Middle frontal gyrus (tissue), 1 donor: ENCODE measurements around the gene HDAC4.

ENCODE experiments used
- DNase-seq: peaks from one replicate; pipeline ENCODE4 v3.0.0-alpha.2; 2015; ENCODE audit warnings: low spot score; ENCODE audit errors: extremely low spot score

HDAC4 gene

DNA sequence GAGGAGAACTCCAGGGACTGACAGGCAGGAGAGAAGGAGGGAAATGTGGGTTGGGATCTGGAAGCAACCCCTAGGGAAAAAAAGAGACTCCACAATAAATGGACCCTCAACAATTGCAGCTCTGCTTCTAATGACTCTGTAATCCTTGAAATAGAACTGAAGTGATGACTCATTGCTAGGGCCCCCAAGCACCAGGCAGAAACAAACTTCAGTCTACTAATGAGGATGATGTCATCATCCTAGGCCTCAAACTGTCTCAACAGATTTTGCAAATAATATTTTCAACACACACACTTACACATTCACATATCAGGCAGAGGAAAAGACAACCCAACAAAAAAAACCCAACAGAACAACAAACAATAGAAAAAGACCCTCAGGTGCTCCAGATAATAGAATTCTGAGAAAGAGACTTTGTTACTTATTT, 143.3 kb downstream of the HDAC4 start:
- DNase-seq = no peak

- no peak for DNase-seq
Observed at GRCh38 chr2:239256350-239256743, 144.5 kb downstream of the HDAC4 start.

GRCh38 chr2:239255628-239256349, 145.0 kb downstream of the HDAC4 start:
- DNase-seq = no peak

DNA sequence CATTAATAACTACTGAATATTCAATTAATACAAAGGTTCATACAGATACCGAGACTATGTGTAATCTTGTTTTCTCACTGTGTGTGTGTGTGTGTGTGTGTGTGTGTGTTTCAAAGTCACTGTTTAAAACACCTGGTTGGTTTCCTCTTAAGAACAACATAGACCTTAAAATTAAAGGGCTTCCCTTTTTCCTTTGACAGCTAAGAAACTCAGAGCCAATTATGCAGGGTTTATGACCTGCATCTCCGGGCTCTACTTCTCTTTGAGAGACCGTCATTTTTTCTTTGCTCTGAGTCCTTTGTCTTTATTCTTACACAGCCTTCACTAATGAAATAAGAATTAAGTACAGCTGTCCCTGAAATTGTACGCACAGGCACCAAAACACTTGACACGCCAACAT, 145.6 kb downstream of the HDAC4 start:
- no peak for DNase-seq

GRCh38 chr2:239253701-239254436, 147.0 kb downstream of the HDAC4 start:
- no peak for DNase-seq

- DNase-seq = no peak
Observed at GRCh38 chr2:239253264-239253663, 147.6 kb downstream of the HDAC4 start.

GRCh38 chr2:239252801-239253200, 148.0 kb downstream of the HDAC4 start:
- DNase-seq = no peak

DNA sequence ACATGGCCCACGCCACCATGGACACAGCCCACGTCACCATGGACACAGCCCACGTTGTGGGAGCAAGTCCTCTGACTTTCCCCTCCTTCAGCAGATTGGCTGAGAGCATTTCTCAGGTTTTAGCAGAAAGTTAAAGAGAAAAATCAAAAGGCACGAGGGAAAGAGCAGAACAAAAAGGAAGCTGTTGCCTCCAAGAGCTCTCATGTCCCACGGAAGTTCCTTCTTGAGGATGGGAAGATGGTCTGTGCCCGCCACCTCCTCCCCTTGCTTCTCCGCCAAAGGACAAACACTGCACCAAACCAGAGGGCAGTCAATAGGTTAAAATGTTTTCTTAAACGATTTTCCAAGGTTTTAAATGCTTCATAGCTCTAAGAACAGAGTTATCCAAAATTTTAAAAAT, 148.4 kb downstream of the HDAC4 start:
- no peak for DNase-seq

DNA sequence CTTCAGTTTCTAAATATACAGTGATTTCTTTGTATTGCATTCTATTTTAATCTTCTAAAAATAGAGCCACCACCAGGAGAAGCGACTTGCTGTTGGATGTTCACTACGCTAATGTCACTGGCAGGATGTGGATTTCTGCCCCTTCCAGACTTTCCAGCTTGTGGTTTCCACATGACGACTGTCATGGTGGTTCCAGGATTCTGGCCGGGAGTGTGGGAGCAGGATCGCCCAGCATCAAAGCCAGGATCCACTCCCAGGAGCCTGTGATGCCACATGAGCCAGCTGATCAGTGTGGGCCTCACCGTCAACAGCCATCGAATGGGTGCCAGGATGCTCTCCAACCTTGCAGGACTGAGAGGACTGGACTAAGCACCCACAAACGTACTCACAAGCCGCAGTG, 148.8 kb downstream of the HDAC4 start:
- DNase-seq = no peak

GRCh38 chr2:239250216-239251081, 150.4 kb downstream of the HDAC4 start:
- no peak for DNase-seq

DNA sequence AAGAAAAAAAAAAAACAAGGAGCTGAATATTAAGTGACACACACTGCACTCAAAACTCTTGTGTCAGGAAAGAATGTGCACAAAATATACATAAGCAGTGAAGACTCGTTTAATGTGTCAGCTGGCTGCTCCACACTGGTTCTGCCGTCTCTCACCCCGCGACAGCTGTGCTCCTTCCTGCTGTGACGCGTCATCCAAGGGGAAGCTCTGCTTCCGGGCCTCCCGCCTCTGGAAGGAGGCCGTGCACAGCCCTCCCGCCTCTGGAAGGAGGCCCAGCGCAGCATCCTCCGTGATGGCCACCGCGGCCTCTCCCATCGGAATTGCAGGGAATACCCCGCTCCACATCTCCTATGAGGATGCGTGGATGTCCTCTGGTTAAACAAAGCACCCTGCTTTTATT, 151.0 kb downstream of the HDAC4 start:
- no peak for DNase-seq

DNA sequence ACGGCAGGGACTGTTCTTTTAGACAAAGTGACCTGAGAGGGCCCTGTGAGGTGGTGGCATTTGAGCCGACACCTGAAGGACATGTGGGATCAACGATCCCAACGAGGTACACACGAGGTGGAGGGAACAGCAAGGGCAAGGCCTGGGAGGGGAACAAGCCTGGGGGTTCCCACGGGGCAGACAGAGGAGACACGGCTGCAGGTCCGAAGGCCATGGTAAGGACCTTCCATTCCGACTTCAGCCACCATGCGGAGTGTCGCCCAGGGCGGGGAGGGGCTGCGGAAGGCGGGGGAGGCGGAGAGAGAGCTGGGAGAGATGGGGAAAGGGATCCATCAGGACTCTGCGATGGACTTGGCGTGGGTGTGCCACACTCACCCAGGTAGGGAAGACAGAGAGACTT, 151.8 kb downstream of the HDAC4 start:
- no peak for DNase-seq

GRCh38 chr2:239247401-239248245, 153.2 kb downstream of the HDAC4 start:
- DNase-seq = no peak

GRCh38 chr2:239246723-239247122, 154.1 kb downstream of the HDAC4 start:
- no peak for DNase-seq

DNA sequence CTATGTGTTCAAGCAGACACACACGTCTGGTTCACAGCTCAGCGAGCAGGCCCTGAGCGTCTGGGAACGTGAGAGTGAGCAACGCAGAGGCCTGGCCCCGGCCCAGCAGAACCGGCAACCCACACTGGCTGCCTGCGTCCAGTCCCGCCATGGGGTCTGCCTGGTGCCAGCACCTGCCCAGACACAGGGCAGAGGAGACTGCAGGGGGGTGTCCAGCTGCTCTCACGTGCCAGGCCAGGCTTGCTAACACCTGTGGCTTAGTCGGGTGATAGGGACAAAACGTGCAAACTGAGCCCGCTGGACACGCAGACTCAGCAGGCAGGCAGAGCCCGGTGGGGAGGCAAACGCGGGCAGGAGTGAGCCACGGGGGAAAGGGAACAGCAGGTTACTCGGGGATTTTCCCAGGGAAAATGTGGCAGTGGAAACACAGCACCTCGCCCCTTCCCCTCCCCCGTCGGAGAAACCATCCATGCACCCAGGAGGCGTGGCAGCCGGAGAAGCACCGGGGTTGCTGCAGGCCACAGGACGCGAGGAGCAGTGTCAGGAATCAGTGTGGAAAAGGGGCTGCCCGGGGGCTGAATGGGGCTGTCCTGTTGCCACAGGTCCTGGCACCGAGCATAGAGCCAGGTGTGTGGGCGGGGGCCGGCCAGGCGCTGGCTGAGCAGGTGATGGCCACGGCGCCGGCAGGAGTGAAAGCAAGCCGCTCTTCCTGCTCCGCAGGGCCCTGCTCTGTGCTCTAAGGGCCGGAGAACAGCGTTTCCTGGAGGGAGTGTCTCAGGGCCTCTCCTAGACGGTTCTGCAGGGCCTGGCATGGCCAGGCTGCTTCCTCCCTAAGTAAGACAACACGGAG, 154.7 kb downstream of the HDAC4 start:
- no peak for DNase-seq

DNA sequence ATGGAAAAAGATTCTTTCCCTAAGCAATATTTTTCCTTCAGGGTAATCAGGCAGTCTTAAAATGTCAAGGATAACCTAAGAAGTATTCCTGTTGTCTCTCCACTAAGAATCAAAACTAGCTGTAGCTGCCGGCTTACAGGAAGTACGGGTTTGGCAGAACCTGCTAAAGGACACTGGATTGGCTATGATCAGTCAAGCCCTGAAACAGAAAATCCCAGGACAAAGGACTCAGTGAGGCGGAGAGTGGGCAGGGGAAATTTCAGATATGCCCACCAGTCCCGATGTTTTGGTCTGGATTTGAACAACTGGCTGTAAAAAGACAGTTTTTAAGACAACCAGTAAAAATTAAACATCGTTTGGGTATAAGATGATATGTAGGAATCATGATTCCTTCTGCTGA, 155.7 kb downstream of the HDAC4 start:
- DNase-seq = no peak

- no peak for DNase-seq
Observed at GRCh38 chr2:239244625-239245024, 156.2 kb downstream of the HDAC4 start.

DNA sequence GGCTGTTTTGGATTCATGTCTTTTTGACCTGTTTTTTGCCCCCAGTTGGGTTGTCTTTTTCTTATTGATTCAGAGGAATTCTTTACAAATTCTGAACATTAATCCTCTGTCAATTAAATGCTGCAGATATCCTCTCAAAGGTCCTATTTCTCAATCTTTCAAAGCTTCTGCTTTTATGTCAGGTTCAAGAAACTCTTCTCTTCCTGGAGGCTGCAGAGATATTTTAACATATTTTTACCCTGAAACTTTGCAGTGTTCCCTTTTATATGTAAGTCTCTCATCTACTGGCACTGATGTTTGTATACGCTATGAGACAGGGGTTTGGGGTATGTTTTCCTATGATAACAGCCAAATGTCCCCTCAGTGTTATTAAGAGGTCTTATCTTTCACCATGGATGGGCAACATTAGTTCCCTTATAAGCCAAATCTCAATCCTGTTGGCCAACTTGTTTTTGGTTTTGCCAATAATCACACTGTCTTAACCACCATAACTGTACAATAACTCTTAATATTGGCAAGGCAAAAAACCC, 159.3 kb downstream of the HDAC4 start:
- no peak for DNase-seq

DNA sequence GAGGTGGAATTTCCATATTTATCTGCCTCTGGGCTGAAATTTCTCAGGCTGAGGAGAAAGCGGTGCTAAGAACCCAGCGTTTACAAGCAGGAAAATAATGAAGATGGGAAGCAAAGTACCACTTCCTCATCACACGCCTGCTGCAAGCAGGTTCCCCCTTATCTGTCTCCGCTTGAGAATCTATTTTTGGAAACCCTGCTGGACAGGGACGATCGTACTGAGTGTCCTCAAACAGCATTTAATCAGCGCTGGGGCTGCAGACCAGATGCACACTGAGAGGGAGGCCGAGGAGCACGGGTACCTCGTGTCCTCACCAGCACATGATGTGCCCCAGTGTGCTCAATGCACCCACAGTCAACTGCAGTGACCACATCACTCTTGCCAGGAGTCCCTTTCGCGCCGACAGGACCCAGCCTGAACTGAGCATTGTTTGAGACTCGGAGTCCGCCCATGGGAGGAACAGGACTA, 160.4 kb downstream of the HDAC4 start:
- DNase-seq = no peak
